Measurements from ENCODE around the gene PREX1.

PREX1 gene

DNA sequence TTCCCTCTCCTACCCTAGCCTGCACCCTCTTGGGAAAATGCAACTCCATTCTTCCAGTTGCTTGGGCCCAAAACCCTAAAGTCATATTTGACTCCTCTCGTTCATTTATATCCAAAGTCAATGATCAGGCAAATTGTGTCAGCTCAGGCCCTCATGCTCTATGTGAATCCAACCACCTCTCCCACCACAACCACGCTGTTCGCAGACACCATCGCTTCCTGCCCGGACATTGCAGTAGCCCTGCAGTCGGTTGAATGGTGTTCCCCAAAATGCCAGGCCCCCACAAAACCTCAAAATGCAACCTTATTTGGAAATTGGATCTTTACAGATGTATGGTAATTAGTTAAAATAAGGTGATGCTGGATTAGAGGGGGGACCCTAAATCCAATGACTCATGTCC is 98.3 kb downstream of the PREX1 start:
- FAIRE-seq = no peak

GRCh38 chr20:48728042-48728825 is 99.6 kb downstream of the PREX1 start:
- FAIRE-seq = no peak

- FAIRE-seq = no peak
Measured at GRCh38 chr20:48727226-48727625, 100.6 kb downstream of the PREX1 start.

DNA sequence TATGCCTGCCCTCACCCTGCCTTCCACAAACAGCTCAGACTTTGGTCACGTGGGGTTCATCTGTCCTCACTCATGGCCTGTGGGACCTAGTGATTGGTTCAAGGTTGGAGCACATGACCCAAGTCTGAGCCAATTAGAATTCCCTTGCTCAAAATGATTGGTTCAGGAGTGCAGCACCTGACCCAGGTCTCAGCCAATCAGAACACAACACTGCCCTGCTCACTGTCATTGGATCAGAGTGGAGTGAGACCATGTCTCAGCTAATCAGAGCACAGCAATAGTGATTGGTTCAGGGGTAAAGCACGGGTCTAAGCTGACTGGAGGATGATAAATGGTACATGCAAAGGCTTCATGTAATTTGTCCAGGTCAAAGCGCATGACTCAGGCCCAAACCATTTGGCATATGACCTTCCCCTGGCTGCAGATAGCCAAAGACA is 102.2 kb downstream of the PREX1 start:
- FAIRE-seq = no peak

GRCh38 chr20:48724891-48725554 is 102.8 kb downstream of the PREX1 start:
- FAIRE-seq = no peak

- FAIRE-seq = no peak
Measured at GRCh38 chr20:48724382-48724781, 103.4 kb downstream of the PREX1 start.

DNA sequence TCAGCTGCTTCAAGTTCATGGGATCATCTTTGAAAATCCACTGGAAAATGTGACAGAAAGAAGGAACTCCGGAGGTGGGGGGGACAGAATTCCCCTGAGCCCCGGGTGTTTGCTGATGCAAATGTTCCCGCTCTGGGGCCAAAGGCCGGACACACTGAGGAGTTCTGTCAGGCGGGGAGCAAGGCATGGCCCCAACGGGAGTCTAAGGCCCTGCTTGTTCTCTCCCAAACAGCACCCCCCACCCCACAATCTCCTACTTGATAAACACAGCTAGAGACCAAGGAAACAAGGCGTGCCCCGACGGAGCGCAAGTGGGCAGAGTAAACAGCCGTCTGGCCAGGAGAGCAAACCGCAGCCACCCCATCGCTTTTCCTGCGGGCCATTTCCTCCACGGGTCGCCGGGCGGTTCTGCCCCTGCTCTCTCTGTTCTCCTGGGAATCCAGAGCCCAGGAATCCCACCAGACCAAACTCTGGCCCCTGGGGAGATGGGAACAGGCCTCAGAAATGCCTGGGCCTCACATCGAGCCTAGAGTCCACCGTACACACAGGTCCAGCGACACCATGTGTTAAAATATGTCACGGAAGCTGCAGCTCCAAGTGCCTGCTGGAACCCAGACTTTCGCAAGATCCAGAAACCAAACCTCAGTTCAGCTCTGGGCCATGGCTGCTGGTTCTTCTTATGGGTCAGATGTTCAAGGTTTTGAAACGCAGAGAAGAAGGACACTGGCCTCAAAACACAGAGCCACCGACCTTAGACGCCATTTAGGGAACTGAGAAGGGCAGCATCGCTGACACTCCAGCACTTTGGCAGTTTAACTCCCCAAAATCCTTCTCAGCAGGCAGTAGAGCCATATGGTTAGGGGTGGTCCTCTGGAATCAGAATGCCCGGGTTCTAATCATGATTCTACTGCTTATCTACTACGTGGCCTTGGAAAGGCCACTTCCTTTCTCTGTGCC is 104.2 kb downstream of the PREX1 start:
- no peak for FAIRE-seq

GRCh38 chr20:48722737-48723191 is 105.0 kb downstream of the PREX1 start:
- FAIRE-seq = no peak

GRCh38 chr20:48722002-48722731 is 105.6 kb downstream of the PREX1 start:
- no peak for FAIRE-seq

DNA sequence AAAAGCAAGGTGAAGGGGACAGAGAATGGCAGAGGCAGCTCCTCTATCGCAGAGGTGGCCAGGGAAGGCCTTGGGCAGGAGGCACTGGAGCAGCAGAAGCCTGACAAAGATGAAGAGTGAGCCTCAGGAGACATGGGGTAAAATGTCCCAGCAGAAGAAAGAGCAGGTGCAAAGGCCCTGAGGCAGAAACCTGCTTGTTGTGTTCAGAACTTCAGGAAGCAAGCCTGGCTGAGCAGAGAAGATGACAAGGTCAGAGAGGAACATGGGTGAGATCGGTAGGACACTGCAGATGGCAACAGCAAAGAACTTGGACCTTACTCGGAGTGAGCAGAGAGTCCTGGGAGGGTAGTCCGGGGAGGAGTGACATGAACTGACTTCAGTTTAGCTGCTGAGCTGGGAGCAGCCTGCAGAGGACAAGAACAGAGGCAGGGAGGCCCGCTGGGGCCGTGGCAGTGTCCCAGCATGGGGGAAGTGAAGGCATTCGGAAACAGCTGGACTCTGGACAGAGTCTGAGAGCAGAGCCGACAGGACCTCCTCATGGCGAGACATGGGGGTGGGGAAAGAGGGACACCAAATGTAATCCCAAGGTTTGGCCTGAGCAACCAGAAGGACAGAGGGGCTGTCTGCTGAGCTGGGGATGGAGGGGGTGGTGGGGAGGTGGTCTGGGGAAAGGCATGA is 106.3 kb downstream of the PREX1 start:
- no peak for FAIRE-seq

DNA sequence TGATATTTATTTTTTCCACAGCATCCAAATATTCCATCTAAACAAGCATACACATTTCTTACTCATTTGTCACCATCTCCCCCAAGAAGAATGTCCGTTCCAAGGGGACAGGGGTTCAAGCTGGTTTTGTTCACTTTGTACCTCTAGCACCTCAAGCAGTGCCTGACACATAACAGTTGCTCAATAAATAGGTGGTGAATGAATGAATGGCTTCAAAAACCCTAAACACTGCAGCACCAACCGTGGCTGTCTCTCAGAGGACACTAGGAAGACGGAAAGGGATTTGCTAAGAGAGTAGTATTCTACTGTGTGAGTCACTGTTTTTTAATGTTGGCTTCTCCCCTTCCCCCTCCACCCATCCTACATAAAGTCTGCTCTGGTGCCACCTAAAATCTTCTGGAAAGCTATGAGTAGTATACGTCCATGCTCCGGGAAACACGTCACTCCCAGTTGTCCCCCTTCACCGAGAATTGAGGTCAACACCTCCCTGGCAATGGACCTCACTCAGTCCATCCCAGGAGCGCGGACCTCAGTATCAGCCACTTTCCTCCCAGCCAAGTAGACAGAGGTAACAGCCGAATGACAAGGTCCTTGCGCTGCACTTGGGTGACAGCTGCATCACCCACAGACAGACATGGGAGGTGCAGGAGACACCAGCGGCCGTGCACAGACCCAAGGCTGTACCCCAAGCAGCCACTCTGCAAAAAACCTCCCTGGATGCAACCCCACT is 107.4 kb downstream of the PREX1 start:
- no peak for FAIRE-seq

- FAIRE-seq = no peak
Measured at GRCh38 chr20:48719598-48720255, 108.1 kb downstream of the PREX1 start.

DNA sequence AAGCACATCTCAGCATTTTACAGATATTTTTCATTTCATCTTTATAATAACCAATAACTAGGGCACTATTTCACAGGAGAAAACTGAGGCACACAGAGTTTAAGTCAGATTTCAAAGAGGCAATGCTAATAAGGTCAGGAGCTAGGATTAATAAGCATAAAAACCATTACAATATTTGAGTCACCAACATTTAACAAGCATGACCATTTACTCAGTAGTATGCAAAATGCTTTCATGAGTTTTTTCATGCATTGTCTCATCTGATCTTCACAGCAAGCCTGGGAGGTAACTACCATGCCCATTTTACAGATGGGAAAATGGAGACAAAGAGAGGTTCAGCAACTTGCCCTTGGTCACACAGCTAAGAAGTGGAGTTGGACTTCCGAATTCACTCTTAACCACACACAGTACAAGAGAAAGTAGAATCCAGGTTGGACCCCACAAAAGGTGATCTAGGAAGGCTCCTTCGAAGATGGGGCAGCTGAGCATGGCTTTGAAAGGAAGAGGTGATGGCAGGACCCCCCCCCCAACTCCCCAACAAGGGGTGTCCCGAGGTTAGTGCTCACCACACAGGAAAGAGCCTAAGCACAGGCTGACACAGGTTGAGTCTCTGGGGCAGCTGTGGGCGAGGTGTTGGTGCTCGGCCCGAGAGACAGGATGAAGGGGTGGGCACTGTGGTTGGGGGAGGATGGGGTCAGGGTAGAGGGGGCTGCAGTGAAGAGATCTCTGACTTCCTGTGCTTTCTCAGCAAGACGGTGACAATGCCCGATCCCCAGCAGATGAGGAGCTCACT is 108.8 kb downstream of the PREX1 start:
- no peak for FAIRE-seq

- no peak for FAIRE-seq
Measured at GRCh38 chr20:48717680-48718223, 110.0 kb downstream of the PREX1 start.

- FAIRE-seq = no peak
Measured at GRCh38 chr20:48717095-48717672, 110.6 kb downstream of the PREX1 start.

- no peak for FAIRE-seq
Measured at GRCh38 chr20:48716541-48716940, 111.3 kb downstream of the PREX1 start.

DNA sequence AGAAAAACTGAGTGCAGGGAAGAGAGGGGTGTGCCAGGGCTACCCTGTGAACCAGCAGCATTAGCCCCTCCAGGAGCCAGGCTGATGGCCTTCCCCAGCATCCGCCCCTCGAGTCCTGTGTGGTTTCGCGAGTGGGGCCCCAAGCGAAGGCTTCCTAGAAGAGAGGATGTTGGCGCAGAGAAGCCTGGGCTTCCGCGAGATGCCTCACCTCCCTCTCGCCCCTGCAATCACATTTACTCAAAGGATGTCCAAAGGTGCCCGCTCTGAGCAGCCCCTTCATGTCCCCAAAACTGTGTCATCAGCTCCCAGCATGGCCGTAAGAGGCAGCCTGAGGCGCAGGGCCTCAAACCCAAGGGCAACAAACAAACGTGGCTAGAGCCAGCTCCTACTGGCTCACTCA is 111.7 kb downstream of the PREX1 start:
- FAIRE-seq = no peak

GRCh38 chr20:48714764-48715163 is 113.0 kb downstream of the PREX1 start:
- no peak for FAIRE-seq

All from TTC549 (cell line).